Measurements from ENCODE around the gene WNT8B.

The WNT8B gene, protein sequence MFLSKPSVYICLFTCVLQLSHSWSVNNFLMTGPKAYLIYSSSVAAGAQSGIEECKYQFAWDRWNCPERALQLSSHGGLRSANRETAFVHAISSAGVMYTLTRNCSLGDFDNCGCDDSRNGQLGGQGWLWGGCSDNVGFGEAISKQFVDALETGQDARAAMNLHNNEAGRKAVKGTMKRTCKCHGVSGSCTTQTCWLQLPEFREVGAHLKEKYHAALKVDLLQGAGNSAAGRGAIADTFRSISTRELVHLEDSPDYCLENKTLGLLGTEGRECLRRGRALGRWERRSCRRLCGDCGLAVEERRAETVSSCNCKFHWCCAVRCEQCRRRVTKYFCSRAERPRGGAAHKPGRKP

GRCh38 chr10:100462709-100463108 lies at the start of gene WNT8B:
WNT8B (plus strand) TSS chr10:100463009; CDS start chr10:100463169, 160 bp downstream.
- H3K27me3 Mint-ChIP-seq, result no peaks in the 10 kb centered on the region
- H3K36me3 Mint-ChIP-seq (ENCODE audit: insufficient read depth), result peaks cover 3% of the 10 kb centered on the region
- H3K4me3 Mint-ChIP-seq, result no peak within 1 kb of the TSS
- ATAC-seq (replicated peaks; ENCODE audit: extremely low read depth, poor library complexity, severe bottlenecking), result no peak
- H3K27ac Mint-ChIP-seq (ENCODE audit: low read depth), result no peak within 1 kb of the TSS
- no peaks in the 10 kb centered on the region for H3K9me3 Mint-ChIP-seq
- no peak for DNase-seq (ENCODE audit: low spot score in 2 of 2)
- no peaks in the 10 kb centered on the region for H3K4me1 Mint-ChIP-seq

GRCh38 chr10:100413173-100413572 lies 49.6 kb upstream of the WNT8B start:
- H3K4me3 Mint-ChIP-seq, result no peak overlapping the region
- ATAC-seq (replicated peaks; ENCODE audit: extremely low read depth, poor library complexity, severe bottlenecking) (no peak), DNase-seq (ENCODE audit: low spot score in 2 of 2) (no peak)
- H3K4me1 Mint-ChIP-seq, result no peaks in the 10 kb centered on the region
- H3K9me3 Mint-ChIP-seq, result no peaks in the 10 kb centered on the region
- H3K36me3 Mint-ChIP-seq (ENCODE audit: insufficient read depth), result no peaks in the 10 kb centered on the region
- no peak overlapping the region for H3K27ac Mint-ChIP-seq (ENCODE audit: low read depth)
- peaks cover 17% of the 10 kb centered on the region for H3K27me3 Mint-ChIP-seq

GRCh38 chr10:100419911-100420449 lies 42.8 kb upstream of the WNT8B start:
- no peaks in the 10 kb centered on the region for H3K36me3 Mint-ChIP-seq (ENCODE audit: insufficient read depth)
- DNase-seq (ENCODE audit: low spot score in 2 of 2) (no peak), ATAC-seq (replicated peaks; ENCODE audit: extremely low read depth, poor library complexity, severe bottlenecking) (no peak)
- no peak overlapping the region for H3K4me3 Mint-ChIP-seq
- H3K9me3 Mint-ChIP-seq, result no peaks in the 10 kb centered on the region
- peaks cover 23% of the 10 kb centered on the region for H3K27me3 Mint-ChIP-seq
- no peaks in the 10 kb centered on the region for H3K4me1 Mint-ChIP-seq
- no peak overlapping the region for H3K27ac Mint-ChIP-seq (ENCODE audit: low read depth)

DNA sequence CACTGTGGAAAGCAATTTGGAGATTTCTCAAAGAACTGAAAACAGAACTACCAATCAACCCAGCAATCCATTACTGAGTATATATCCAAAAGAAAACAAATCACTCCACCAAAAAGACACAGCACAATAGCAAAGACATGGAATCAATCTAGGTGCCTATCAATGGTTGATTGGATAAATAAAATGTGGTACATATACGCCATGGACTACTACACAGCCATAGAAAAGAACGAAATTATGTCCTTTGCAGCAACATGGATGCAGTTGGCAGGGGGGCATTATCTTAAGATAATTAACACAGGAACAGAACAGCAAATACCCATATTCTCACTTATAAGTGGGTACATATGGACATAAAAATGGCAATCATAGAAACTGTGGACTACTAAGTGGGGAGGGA lies 35.4 kb upstream of the WNT8B start:
- H3K4me1 Mint-ChIP-seq, result no peaks in the 10 kb centered on the region
- H3K36me3 Mint-ChIP-seq (ENCODE audit: insufficient read depth), result no peaks in the 10 kb centered on the region
- H3K27ac Mint-ChIP-seq (ENCODE audit: low read depth), result no peak overlapping the region
- no peak for ATAC-seq (replicated peaks; ENCODE audit: extremely low read depth, poor library complexity, severe bottlenecking)
- H3K9me3 Mint-ChIP-seq, result no peaks in the 10 kb centered on the region
- H3K4me3 Mint-ChIP-seq, result no peak overlapping the region
- H3K27me3 Mint-ChIP-seq, result peaks cover 14% of the 10 kb centered on the region
- no peak for DNase-seq (ENCODE audit: low spot score in 2 of 2)

DNA sequence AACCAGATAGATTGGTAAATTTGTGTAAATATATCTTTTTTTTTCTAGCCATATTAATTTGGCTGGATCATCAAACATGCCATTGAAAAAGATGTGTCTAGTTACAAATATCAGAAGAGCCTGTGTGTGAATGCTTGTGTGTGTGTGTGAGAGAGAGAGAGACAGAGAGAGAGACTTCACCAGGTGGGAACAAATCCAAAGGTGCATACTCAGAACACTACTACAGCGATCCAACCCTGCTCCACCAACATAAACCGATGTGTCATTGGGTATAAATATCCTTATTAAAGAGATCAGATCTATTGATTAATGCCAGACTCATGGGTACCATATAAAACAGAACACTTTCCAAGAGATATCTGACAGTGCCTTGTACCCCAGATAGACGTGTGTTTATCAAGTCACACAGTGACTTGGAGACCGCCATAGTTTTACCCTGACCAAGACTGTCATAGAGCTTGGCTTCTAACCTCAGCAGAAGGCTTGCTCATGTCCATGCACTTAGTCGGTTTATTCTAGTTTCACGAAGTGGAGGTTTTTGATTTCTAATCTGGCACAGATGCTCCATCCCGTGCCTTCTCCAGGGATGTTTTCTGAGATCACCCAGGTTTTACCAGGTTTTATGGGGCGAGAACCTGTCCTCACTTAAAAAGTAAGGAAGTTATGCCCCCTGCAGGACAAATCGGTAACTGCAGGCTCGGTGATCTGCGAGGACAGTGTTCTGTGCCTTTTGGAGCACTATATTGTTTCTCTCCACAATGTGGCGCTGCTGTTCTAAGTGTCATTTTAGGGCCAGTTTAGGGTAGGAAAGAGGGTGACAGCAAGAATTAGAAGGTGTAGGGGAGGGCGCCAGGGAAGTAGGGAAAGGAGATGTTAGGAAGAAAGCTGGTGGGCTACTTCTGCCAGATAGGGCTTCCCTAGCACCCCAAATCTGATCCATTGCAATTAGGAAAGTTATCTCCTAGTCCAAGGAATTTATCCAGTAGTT lies 29.3 kb upstream of the WNT8B start:
- Mint-ChIP-seq H3K4me3 (no peak overlapping the region), H3K27me3 (no peaks in the 10 kb centered on the region), H3K4me1 (no peaks in the 10 kb centered on the region), H3K36me3 (ENCODE audit: insufficient read depth) (no peaks in the 10 kb centered on the region), H3K9me3 (no peaks in the 10 kb centered on the region), H3K27ac (ENCODE audit: low read depth) (no peak overlapping the region)
- DNase-seq (ENCODE audit: low spot score in 2 of 2), result peak; percentile 93 to 99
- peak; percentile 96 for ATAC-seq (replicated peaks; ENCODE audit: extremely low read depth, poor library complexity, severe bottlenecking)

DNA sequence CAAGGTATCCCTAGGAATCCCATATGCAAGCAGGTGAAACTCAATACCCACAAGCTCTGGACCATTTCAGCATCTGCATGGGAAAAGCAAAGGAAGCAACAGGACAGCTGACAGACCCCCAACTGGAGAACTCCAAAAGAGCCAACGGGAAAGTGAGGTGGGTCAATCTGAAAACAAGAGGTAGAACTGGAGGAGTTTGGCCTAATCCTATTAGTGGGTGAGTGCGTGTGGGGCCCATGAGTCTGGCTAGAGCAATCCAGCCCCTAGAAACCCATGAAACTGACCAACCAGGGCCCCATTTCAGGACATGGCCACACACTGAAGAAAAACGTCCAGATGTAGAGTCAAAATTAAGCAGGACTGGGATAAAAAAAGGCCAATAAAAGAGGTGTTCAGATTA lies 26.6 kb upstream of the WNT8B start:
- Mint-ChIP-seq H3K4me3 (no peak overlapping the region), H3K27ac (ENCODE audit: low read depth) (peak overlapping the region; percentile 61), H3K9me3 (no peaks in the 10 kb centered on the region), H3K36me3 (ENCODE audit: insufficient read depth) (no peaks in the 10 kb centered on the region), H3K27me3 (no peaks in the 10 kb centered on the region), H3K4me1 (no peaks in the 10 kb centered on the region)
- DNase-seq (ENCODE audit: low spot score in 2 of 2) (no peak), ATAC-seq (replicated peaks; ENCODE audit: extremely low read depth, poor library complexity, severe bottlenecking) (no peak)

DNA sequence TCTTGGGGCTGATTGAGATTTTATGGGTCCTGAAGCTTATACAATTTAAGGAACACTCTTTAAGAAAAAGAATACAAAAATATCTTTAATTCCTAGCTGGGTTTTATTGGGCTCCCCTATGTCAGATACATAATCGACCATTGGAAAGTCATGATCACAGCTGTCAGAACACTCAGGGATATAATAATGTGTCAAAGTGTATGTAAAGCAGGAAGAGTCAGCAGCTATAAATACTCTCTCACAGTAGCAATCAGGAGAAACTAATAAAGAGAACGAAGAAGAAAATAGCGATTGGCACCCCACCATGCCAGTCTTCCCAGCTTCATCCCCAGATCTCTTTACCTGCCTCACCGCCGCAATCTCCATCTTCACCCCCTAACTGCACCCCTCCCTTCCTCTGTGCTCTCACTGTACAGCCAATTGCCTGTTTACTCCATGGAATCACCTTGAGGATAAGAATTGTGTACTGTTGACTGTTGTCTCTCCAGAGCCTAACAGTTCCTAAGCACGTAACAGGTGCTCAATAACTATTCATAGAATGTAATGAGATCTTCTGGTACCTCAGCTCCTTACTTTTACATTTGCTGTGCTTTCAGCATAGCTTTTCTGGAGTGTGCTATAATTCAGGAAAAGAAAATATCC lies 24.0 kb upstream of the WNT8B start:
- Mint-ChIP-seq H3K4me3 (no peak overlapping the region), H3K9me3 (no peaks in the 10 kb centered on the region), H3K4me1 (no peaks in the 10 kb centered on the region), H3K36me3 (ENCODE audit: insufficient read depth) (no peaks in the 10 kb centered on the region), H3K27me3 (no peaks in the 10 kb centered on the region), H3K27ac (ENCODE audit: low read depth) (no peak overlapping the region)
- ATAC-seq (replicated peaks; ENCODE audit: extremely low read depth, poor library complexity, severe bottlenecking) (no peak), DNase-seq (ENCODE audit: low spot score in 2 of 2) (no peak)

GRCh38 chr10:100442548-100442947 lies 20.3 kb upstream of the WNT8B start:
- Mint-ChIP-seq H3K36me3 (ENCODE audit: insufficient read depth) (no peaks in the 10 kb centered on the region), H3K4me1 (no peaks in the 10 kb centered on the region)

GRCh38 chr10:100446130-100446761 lies 16.6 kb upstream of the WNT8B start:
- DNase-seq (ENCODE audit: low spot score in 2 of 2), result no peak
- Mint-ChIP-seq H3K27ac (ENCODE audit: low read depth) (no peak overlapping the region), H3K27me3 (peaks cover 2% of the 10 kb centered on the region), H3K4me3 (no peak overlapping the region), H3K4me1 (no peaks in the 10 kb centered on the region), H3K36me3 (ENCODE audit: insufficient read depth) (no peaks in the 10 kb centered on the region), H3K9me3 (no peaks in the 10 kb centered on the region)
- no peak for ATAC-seq (replicated peaks; ENCODE audit: extremely low read depth, poor library complexity, severe bottlenecking)

More at GRCh38 chr10:100442548-100442947, 20.3 kb upstream of the WNT8B start:
- H3K4me3 Mint-ChIP-seq, result no peak overlapping the region
- no peak overlapping the region for H3K27ac Mint-ChIP-seq (ENCODE audit: low read depth)
- no peaks in the 10 kb centered on the region for H3K9me3 Mint-ChIP-seq
- no peak for DNase-seq (ENCODE audit: low spot score in 2 of 2)
- no peaks in the 10 kb centered on the region for H3K27me3 Mint-ChIP-seq
- no peak for ATAC-seq (replicated peaks; ENCODE audit: extremely low read depth, poor library complexity, severe bottlenecking)

DNA sequence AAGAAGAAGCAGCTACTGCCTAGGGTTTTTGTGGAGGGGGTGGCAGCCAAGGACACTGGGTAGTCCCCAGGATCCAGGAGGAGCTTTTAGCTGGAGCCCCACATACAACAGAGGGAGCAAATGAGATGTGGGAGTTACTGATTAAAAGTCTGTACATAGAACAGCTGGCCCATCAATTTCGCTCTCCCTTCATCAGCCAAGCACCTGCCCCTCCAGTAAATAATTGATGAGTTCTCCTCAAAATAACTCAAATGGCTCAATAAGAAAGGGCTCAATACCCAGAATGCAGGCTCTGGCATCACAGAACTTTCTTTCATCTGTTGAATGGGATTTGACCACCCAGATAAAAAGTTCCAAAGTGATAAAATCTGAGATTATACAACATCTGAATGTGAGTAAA lies 15.1 kb upstream of the WNT8B start:
- DNase-seq (ENCODE audit: low spot score in 2 of 2), result no peak
- no peaks in the 10 kb centered on the region for H3K9me3 Mint-ChIP-seq
- no peaks in the 10 kb centered on the region for H3K36me3 Mint-ChIP-seq (ENCODE audit: insufficient read depth)
- no peak overlapping the region for H3K4me3 Mint-ChIP-seq
- no peak overlapping the region for H3K27ac Mint-ChIP-seq (ENCODE audit: low read depth)
- H3K4me1 Mint-ChIP-seq, result no peaks in the 10 kb centered on the region
- no peak for ATAC-seq (replicated peaks; ENCODE audit: extremely low read depth, poor library complexity, severe bottlenecking)
- H3K27me3 Mint-ChIP-seq, result peaks cover 16% of the 10 kb centered on the region

DNA sequence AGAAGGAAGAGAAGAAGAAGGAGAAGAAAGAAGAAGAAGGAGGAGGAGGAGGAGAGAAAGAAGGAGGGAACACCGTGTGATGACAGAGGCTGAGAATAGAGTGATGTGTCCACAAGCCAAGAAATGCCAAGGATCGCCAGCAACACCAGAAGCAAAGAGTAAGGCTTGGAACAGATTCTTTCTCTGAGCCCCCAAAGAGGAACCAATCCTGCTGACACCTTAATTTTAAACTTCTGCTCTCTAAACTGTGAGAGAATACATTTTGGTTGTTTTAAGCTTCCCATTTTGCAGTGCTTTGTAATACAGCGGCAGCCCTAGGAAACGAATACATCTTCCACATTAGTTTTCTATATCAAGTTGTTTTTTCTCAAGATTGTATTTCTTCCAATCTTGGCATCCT lies 13.9 kb upstream of the WNT8B start:
- Mint-ChIP-seq H3K4me3 (no peak overlapping the region), H3K4me1 (no peaks in the 10 kb centered on the region), H3K27ac (ENCODE audit: low read depth) (no peak overlapping the region), H3K27me3 (peaks cover 17% of the 10 kb centered on the region), H3K9me3 (no peaks in the 10 kb centered on the region), H3K36me3 (ENCODE audit: insufficient read depth) (no peaks in the 10 kb centered on the region)
- ATAC-seq (replicated peaks; ENCODE audit: extremely low read depth, poor library complexity, severe bottlenecking) (no peak), DNase-seq (ENCODE audit: low spot score in 2 of 2) (no peak)

GRCh38 chr10:100468322-100468721 lies 5.5 kb downstream of the WNT8B start:
- ATAC-seq (replicated peaks; ENCODE audit: extremely low read depth, poor library complexity, severe bottlenecking), result no peak
- Mint-ChIP-seq H3K27me3 (no peaks in the 10 kb centered on the region), H3K4me3 (no peak overlapping the region), H3K36me3 (ENCODE audit: insufficient read depth) (peaks cover under 1% of the 10 kb centered on the region), H3K4me1 (no peaks in the 10 kb centered on the region), H3K9me3 (no peaks in the 10 kb centered on the region), H3K27ac (ENCODE audit: low read depth) (no peak overlapping the region)
- no peak for DNase-seq (ENCODE audit: low spot score in 2 of 2)

Data from central memory CD8-positive, alpha-beta T cell (primary cell).